ENCODE results near the gene RPL41. TPM values are rescaled to one million over a fixed set of nuclear protein-coding genes. Genes with fewer than 3 reads are reported as not detected.
"Not testable (repeated sequence)": the region's sequence is repeated elsewhere in the genome, so short reads cannot be mapped to it uniquely, and the experiment has no call there.

The RPL41 gene
- total and polyA plus RNA-seq, 4 donors, result 970 to 5,681 (median 2,969) TPM

GRCh38 chr12:56107242-56107641, 9.2 kb upstream of the RPL41 start:
- Histone ChIP-seq H3K9me3 (ENCODE audit: control insufficient read depth, insufficient read depth, low read length) (no peaks in the 10 kb centered on the region), H3K4me3 (ENCODE audit: low read depth, low read length) (no peak overlapping the region), H3K27ac (ENCODE audit: low read depth, low read length) (no peak overlapping the region), H3K36me3 (ENCODE audit: control insufficient read depth, insufficient read depth, low read length) (peaks cover 42% of the 10 kb centered on the region), H3K27me3 (ENCODE audit: control insufficient read depth, insufficient read depth, low read length) (no peaks in the 10 kb centered on the region), H3K4me1 (ENCODE audit: control insufficient read depth, insufficient read depth, low read length) (peaks cover 11% of the 10 kb centered on the region)
- WGBS (ENCODE audit: insufficient coverage), result 100% methylated on average over 1 of the region's 3 CpGs
- DNase-seq (ENCODE audit: low read depth in 4 of 6, low spot score in 6 of 6), result no peak

- no peaks in the 10 kb centered on the region for H3K27me3 ChIP-seq (ENCODE audit: control insufficient read depth, insufficient read depth, low read length)
- peaks cover 4% of the 10 kb centered on the region for H3K4me1 ChIP-seq (ENCODE audit: control insufficient read depth, insufficient read depth, low read length)
- 80% methylated on average over 2 of the region's 5 CpGs for WGBS (ENCODE audit: insufficient coverage)
- H3K9me3 ChIP-seq (ENCODE audit: control insufficient read depth, insufficient read depth, low read length), result no peaks in the 10 kb centered on the region
- no peak overlapping the region for H3K4me3 ChIP-seq (ENCODE audit: low read depth, low read length)
- DNase-seq (ENCODE audit: low read depth in 4 of 6, low spot score in 6 of 6), result no peak
- H3K36me3 ChIP-seq (ENCODE audit: control insufficient read depth, insufficient read depth, low read length), result peaks cover 49% of the 10 kb centered on the region
- no peak overlapping the region for H3K27ac ChIP-seq (ENCODE audit: low read depth, low read length)
Observed at GRCh38 chr12:56110571-56110970, 5.9 kb upstream of the RPL41 start.

GRCh38 chr12:56114084-56114483, 2.3 kb upstream of the RPL41 start:
- DNase-seq (ENCODE audit: low read depth in 4 of 6, low spot score in 6 of 6), result no peak
- Histone ChIP-seq H3K4me1 (ENCODE audit: control insufficient read depth, insufficient read depth, low read length) (peaks cover 16% of the 10 kb centered on the region), H3K27ac (ENCODE audit: low read depth, low read length) (no peak overlapping the region), H3K36me3 (ENCODE audit: control insufficient read depth, insufficient read depth, low read length) (peaks cover 34% of the 10 kb centered on the region), H3K4me3 (ENCODE audit: low read depth, low read length) (no peak overlapping the region), H3K27me3 (ENCODE audit: control insufficient read depth, insufficient read depth, low read length) (no peaks in the 10 kb centered on the region), H3K9me3 (ENCODE audit: control insufficient read depth, insufficient read depth, low read length) (no peaks in the 10 kb centered on the region)
- WGBS (ENCODE audit: insufficient coverage), result no CpG with 5 or more reads among the region's 1 CpG

GRCh38 chr12:56115329-56115728, 1.1 kb upstream of the RPL41 start:
- Histone ChIP-seq H3K27ac (ENCODE audit: low read depth, low read length) (peak overlapping the region; percentile 98), H3K4me3 (ENCODE audit: low read depth, low read length) (peak overlapping the region; percentile 100), H3K27me3 (ENCODE audit: control insufficient read depth, insufficient read depth, low read length) (no peaks in the 10 kb centered on the region), H3K4me1 (ENCODE audit: control insufficient read depth, insufficient read depth, low read length) (peaks cover 20% of the 10 kb centered on the region), H3K36me3 (ENCODE audit: control insufficient read depth, insufficient read depth, low read length) (peaks cover 27% of the 10 kb centered on the region), H3K9me3 (ENCODE audit: control insufficient read depth, insufficient read depth, low read length) (no peaks in the 10 kb centered on the region)
- DNase-seq (ENCODE audit: low read depth in 4 of 6, low spot score in 6 of 6), result peak in 2 of 6 donors; percentile 30 to 36
- WGBS (ENCODE audit: insufficient coverage), result 24% methylated on average over 3 of the region's 10 CpGs

- DNase-seq (ENCODE audit: low read depth in 4 of 6, low spot score in 6 of 6); H3K27me3 ChIP-seq (ENCODE audit: control insufficient read depth, insufficient read depth, low read length); H3K9me3 ChIP-seq (ENCODE audit: control insufficient read depth, insufficient read depth, low read length): not testable (repeated sequence)
- WGBS (ENCODE audit: insufficient coverage), result 0% methylated on average over 1 of the region's 16 CpGs
- peak overlapping the region; percentile 98 for H3K27ac ChIP-seq (ENCODE audit: low read depth, low read length)
- peaks cover 28% of the 10 kb centered on the region for H3K36me3 ChIP-seq (ENCODE audit: control insufficient read depth, insufficient read depth, low read length)
- H3K4me3 ChIP-seq (ENCODE audit: low read depth, low read length), result peak overlapping the region; percentile 100
- peaks cover 20% of the 10 kb centered on the region for H3K4me1 ChIP-seq (ENCODE audit: control insufficient read depth, insufficient read depth, low read length)
Observed at GRCh38 chr12:56117082-56117706, 761 bp downstream of the RPL41 start.

GRCh38 chr12:56117778-56118687, 1.6 kb downstream of the RPL41 start, which contains the start of gene ZC3H10:
Gene ZC3H10, plus strand, starts transcription at chr12:56118266. Its CDS starts 2,297 bp downstream, at chr12:56120563.
- WGBS (ENCODE audit: insufficient coverage), result 0% methylated on average over 58 of the region's 61 CpGs
- peak within 1 kb of the TSS; percentile 98 for H3K27ac ChIP-seq (ENCODE audit: low read depth, low read length)
- peak; percentile 90 to 99 (median 96) for DNase-seq (ENCODE audit: low read depth in 4 of 6, low spot score in 6 of 6)

GRCh38 chr12:56118688-56119357, 2.4 kb downstream of the RPL41 start:
- H3K4me1 ChIP-seq (ENCODE audit: control insufficient read depth, insufficient read depth, low read length), result peaks cover 20% of the 10 kb centered on the region
- WGBS (ENCODE audit: insufficient coverage), result under 1% methylated on average over 7 of the region's 13 CpGs
- peak overlapping the region; percentile 100 for H3K4me3 ChIP-seq (ENCODE audit: low read depth, low read length)
- DNase-seq (ENCODE audit: low read depth in 4 of 6, low spot score in 6 of 6), result no peak
- peaks cover 24% of the 10 kb centered on the region for H3K36me3 ChIP-seq (ENCODE audit: control insufficient read depth, insufficient read depth, low read length)
- no peaks in the 10 kb centered on the region for H3K27me3 ChIP-seq (ENCODE audit: control insufficient read depth, insufficient read depth, low read length)
- H3K27ac ChIP-seq (ENCODE audit: low read depth, low read length), result peak overlapping the region; percentile 94
- H3K9me3 ChIP-seq (ENCODE audit: control insufficient read depth, insufficient read depth, low read length), result no peaks in the 10 kb centered on the region

More at GRCh38 chr12:56117778-56118687, 1.6 kb downstream of the RPL41 start, which contains the start of gene ZC3H10:
- Histone ChIP-seq H3K27me3 (ENCODE audit: control insufficient read depth, insufficient read depth, low read length) (no peaks in the 10 kb centered on the region), H3K36me3 (ENCODE audit: control insufficient read depth, insufficient read depth, low read length) (peaks cover 22% of the 10 kb centered on the region), H3K4me3 (ENCODE audit: low read depth, low read length) (peak within 1 kb of the TSS; percentile 100), H3K4me1 (ENCODE audit: control insufficient read depth, insufficient read depth, low read length) (peaks cover 20% of the 10 kb centered on the region), H3K9me3 (ENCODE audit: control insufficient read depth, insufficient read depth, low read length) (no peaks in the 10 kb centered on the region)

GRCh38 chr12:56119361-56119796, 2.9 kb downstream of the RPL41 start:
- Histone ChIP-seq H3K27ac (ENCODE audit: low read depth, low read length) (peak overlapping the region; percentile 94), H3K9me3 (ENCODE audit: control insufficient read depth, insufficient read depth, low read length) (no peaks in the 10 kb centered on the region)

GRCh38 chr12:56120158-56120846, 3.9 kb downstream of the RPL41 start:
- Histone ChIP-seq H3K27ac (ENCODE audit: low read depth, low read length) (no peak overlapping the region), H3K4me3 (ENCODE audit: low read depth, low read length) (no peak overlapping the region), H3K27me3 (ENCODE audit: control insufficient read depth, insufficient read depth, low read length) (no peaks in the 10 kb centered on the region), H3K4me1 (ENCODE audit: control insufficient read depth, insufficient read depth, low read length) (peaks cover 19% of the 10 kb centered on the region), H3K9me3 (ENCODE audit: control insufficient read depth, insufficient read depth, low read length) (no peaks in the 10 kb centered on the region), H3K36me3 (ENCODE audit: control insufficient read depth, insufficient read depth, low read length) (peaks cover 27% of the 10 kb centered on the region)
- no peak for DNase-seq (ENCODE audit: low read depth in 4 of 6, low spot score in 6 of 6)
- WGBS (ENCODE audit: insufficient coverage), result 97% methylated on average over 14 of the region's 17 CpGs

More at GRCh38 chr12:56119361-56119796, 2.9 kb downstream of the RPL41 start:
- no peaks in the 10 kb centered on the region for H3K27me3 ChIP-seq (ENCODE audit: control insufficient read depth, insufficient read depth, low read length)
- DNase-seq (ENCODE audit: low read depth in 4 of 6, low spot score in 6 of 6), result peak in 2 of 6 donors; percentile 84 to 88
- WGBS (ENCODE audit: insufficient coverage), result 0% methylated on average over 2 of the region's 2 CpGs
- H3K4me3 ChIP-seq (ENCODE audit: low read depth, low read length), result peak overlapping the region; percentile 100
- peaks cover 24% of the 10 kb centered on the region for H3K36me3 ChIP-seq (ENCODE audit: control insufficient read depth, insufficient read depth, low read length)
- H3K4me1 ChIP-seq (ENCODE audit: control insufficient read depth, insufficient read depth, low read length), result peaks cover 20% of the 10 kb centered on the region

Measured in spinal cord (tissue), 10 donors.